Hematopoietic multipotent progenitor cell treated with erythropoietin and hydrocortisone succinate and interleukin-3 and kit ligand, for 15 days (in vitro differentiated cells): ENCODE results near the gene LRRC74A.
A peak's percentile ranks its signal among the peaks of the same experiment; 100 is the strongest.
"Not testable (repeated sequence)": the region's sequence is repeated elsewhere in the genome, so short reads cannot be mapped to it uniquely, and the experiment has no call there.

Experiments
- DNase-seq: peaks from one replicate; pipeline ENCODE4 v3.0.0-alpha.2; 2015; ENCODE audit warnings: low spot score

Gene LRRC74A

DNA sequence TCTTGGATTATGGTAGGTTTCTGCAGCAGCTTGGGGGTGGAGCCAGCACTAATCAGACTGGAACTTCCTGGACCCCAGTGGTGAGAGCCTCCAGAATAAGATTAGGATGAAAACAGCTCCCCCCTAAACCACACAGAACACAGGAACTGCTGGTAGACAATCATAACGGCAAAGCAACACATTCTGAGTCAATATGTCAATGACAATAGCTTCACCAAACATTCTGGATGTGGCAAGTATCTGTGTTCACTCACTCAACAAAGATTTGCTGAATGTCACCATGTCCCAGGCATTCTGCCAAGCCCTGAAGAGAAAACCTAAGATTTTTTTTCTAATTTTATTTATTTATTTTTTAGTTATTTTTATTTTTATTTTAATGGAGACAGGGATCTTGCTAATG is 65.2 kb downstream of the LRRC74A start:
- DNase-seq = no peak

DNA sequence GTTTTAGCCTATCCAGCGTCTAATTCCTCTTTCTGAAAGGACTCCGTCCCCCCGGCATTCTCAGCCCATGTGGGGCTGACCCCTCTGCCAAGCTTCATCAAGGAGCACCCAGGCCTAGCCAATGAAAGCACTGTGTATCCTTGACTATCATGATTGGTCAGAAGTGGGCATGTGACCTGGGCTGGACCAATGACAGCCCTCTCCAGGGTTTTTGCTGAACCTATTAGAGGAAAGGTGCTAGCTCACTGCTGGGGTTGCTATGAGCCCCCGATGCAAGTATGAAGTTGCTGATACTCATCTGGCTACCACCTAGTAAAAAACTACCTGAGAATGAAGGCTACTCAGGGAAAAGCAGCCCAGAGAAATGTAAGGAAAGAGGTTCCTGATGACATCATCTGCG is 68.1 kb downstream of the LRRC74A start:
- DNase-seq = no peak

DNA sequence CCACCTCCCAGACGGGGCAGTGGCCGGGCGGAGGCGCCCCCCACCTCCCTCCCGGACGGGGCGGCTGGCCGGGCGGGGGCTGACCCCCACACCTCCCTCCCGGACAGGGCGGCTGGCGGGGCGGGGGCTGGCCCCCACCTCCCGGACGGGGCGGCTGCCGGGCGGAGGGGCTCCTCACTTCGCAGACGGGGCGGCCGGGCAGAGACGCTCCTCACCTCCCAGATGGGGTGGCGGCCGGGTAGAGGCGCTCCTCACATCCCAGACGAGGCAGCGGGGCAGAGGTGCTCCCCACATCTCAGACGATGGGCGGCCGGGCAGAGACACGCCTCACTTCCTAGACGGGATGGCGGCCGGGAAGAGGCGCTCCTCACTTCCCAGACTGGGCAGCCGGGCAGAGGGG is 71.8 kb downstream of the LRRC74A start:
- DNase-seq = not testable (repeated sequence)

DNA sequence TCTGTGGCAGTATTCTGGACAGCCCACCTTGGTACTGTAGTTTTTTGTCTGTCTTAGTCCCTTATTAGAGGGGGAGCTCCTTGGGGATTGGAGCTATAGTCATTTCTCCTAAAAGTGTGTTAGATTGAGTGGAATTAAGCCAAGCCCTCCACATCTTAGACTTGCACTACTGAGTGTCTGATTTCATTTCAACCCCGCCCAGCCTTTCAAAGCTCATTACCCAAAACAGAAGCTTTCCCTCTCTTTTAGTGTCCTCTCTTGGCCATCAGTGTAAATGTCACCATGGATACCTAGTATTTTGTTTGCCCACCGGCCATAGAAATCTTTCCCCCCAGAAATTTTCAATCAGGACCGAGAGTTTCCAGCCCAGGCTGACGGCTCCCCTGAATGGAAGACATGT is 74.5 kb downstream of the LRRC74A start:
- DNase-seq = no peak

DNA sequence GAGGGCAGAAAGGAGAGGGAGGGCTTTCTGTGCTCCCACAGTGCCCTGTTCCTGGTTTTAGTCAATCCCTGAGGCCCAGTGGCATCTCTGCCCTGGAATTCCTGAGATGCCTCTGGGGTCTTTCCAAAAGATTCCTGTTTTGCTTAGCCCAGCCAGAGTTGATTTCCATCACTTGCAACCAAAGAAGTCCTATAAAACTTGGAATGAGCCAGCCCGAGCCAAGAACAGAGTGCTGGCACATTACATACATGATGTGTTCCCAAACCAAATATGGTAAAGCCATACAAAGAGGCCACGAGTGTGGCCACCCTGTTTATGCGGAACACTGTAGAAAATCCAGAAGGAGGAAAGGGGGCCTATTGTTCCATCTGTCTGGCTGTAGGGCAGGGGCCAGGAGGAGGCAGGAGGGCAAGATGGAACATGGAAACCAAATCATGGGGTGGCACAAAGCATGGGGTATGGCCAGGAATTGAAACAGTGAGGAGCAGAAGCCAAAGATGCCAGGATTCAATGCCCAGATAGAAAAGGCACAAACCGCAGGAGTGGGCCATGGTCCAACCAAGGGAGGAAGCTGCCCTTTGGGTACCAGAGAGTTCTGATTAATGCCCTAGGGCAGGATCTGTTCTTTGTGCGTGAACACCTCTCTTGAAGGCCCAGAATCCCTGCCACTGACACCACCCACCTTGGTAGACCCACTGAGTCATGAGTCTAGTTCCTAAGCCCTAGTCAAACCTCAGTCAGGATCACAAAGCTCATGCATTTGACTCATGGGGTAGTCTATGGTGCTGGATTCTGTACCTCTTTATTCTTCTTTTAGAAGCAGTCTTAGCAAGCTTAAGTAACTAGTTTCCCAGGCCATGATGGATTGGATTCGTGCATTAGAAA is 75.2 kb downstream of the LRRC74A start:
- no peak for DNase-seq

DNA sequence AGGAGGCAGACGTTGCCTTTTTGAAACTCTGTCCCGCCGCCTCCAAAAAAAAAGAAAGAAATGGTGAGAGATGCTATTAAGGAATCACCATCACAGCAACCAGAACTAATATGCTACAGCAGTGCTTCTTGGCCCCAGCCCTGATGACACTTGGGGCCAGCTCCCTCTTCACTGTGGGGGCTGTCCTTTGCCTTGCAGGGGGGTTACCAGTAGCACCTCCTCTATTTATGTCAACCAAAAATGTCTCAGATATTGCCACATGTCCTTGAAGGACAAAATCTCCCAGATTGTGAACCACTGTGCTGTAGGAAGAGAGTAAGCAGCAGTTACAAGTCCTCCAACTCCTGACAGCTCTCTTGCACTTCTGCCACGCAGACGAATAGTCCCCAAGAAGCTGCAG is 76.4 kb downstream of the LRRC74A start:
- DNase-seq = no peak

DNA sequence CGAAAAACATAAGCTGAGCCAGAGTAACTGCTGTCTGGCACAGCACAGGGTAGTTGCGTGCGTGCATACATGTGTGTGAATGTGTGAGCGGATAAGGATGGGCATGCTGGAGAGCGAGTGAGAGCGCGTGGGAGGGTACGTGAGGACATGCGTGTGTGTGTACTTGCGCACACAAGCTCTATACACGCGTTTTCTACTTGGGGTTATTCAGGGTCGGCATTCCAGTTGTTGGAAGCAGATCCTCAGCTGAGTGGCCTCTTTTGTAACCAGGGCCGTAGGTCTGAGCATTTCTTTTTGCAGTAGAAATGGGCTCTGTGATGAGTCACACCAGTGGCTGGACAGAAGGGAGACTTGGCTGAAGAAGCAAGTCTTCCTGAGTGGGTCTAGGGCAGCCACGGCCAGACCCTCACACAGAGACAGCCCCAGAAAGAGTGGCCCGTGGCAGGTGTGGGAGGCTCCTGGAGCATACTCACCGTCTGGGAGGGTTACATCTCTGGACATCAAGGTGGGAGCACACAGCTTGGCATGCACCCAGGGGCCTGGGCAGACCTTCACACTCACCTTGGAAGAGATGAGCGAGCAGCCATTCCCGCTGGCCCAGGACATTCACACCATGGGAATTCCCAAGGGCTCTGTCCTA is 78.0 kb downstream of the LRRC74A start:
- DNase-seq = no peak

DNA sequence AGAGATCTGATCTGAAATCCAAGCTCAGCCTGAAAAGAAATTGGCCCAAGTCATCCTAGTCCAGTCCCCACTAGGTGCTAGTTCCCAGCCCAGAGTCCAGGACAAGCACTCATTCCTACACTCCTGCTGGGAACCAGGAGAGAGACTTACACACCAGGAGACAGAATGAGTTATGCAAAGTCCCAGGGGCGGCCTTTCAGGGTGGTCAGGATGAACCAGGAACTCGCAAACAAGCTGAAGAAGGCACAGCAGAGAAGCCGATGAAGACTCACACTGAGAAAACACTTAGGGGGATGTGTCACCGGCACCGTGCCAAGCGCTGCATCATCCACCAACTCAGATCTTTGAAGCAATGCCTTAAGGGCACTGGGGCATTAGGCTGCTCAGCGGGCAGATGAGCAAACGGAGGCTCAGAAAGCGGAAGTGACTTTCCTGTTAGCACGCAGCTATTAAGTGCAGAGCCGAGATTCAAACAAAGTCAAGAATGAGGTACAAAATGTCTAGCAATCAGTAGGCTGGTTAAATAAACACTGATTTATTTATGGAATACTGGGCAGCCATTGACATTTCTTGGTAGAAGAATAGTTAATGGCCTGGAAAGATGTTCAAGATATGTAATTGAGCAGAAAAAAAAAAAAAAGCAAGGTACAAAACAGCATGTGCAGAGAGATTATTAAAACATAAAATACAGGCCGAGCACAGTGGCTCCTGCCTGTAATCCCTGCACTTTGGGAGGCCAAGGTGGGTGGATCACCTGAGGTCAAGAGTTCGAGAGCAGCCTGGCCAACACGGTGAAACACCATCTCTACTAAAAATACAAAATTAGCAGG is 78.7 kb downstream of the LRRC74A start:
- DNase-seq = no peak

DNA sequence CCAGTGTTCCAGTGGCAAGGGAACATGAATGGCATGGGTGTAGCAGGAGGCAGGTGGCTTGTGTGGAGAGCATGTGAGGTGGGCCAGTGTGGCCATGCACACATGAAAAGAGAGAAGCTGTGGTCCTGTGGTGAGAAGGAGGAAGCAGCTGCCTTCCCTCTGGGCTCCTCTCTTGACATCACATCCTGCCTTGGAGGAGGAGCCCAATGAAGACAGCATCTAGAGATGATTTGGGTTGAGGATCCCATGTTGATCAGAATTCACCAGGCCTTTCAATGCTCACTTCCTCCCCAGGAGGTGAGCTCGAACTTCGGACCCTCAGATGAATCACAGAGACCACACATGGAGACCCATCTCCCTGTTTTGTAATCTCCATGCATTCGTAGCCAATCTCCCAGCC is 82.6 kb downstream of the LRRC74A start:
- no peak for DNase-seq

DNA sequence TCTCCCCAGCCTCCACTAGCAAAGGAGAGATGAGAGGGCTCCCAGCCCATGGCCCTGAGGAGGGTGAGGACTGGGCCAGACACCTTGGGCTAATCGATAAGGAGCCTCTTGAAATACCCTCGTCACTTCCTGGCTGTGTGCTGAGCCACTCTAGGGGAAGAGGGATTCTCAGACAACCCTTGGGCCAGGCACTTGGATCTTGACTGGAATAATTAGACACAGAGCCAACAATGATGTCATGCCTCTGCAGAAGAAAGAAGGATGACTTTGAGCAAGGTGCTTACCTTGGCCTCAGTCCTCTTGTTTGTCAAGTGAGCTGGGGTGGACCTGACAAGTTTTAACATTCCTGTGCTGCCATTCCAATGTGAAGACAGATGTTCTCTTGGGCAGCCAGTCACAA is 83.1 kb downstream of the LRRC74A start:
- no peak for DNase-seq

DNA sequence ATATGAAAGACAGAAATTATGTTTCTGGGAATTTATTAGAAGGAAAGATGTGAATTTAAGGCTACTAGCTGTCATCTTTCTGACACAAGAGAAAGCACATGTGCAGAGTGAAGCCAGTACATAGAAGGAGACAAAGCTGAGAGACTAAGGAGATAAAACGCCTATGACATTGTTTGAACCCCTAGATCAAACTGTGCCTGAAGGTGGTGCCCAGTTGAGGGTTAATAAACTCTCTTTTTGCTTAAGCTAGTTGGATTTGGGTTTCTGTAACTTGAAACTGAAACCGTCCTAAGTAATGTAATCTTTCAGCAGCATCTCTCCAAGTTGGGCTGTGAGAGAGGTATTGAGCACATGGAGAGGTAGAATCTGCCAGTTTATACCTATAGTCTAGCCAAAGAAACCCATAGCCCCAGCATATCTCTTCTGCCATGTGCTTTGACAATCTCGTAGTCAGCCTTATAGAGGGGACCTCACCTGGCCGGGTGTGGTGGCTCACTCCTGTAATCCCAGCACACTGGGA is 84.2 kb downstream of the LRRC74A start:
- no peak for DNase-seq

DNA sequence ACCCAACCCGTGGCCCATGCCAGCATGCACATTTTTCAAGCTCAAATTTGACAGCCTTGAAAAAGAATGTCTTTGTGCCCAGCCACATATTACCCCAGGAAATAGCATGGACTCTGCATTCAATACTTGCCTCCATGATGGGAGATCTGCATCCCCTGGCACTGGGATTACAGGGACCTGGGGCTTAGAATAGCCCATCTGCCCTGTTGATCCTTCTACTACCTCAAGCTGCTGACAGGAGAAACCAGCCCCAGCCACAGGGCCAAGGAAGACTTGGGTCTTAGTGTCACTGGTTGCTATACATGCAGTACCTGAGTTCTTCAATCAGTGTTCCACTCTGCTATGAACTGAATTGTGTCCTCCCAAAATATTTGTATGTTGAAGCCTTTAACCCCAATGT is 85.3 kb downstream of the LRRC74A start:
- no peak for DNase-seq

DNA sequence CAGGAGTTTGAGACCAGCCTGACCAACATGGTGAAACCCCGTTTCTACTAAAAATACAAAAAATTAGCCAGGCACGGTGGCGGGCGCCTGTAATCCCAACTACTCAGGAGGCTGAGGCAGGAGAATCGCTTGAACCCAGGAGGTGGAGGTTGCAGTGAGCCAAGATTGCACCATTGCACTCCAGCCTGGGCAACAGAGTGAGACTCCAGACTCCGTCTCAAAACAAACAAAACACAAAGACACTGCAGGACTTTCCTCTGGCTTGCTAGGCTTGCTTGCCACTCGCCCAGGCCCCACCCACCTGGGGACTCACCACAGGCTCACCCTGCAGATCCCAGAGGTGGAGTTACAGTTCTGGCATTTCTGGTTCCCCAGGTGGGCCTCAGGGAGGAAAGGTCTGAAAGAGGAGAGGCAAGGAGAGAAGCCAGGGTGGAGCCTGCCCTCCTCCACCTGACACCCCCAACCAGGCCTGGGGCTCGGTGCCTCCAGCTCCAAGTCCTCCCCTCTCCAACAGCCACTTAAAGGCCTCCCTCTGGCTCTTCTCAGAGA is 88.4 kb downstream of the LRRC74A start:
- not testable (repeated sequence) for DNase-seq

DNA sequence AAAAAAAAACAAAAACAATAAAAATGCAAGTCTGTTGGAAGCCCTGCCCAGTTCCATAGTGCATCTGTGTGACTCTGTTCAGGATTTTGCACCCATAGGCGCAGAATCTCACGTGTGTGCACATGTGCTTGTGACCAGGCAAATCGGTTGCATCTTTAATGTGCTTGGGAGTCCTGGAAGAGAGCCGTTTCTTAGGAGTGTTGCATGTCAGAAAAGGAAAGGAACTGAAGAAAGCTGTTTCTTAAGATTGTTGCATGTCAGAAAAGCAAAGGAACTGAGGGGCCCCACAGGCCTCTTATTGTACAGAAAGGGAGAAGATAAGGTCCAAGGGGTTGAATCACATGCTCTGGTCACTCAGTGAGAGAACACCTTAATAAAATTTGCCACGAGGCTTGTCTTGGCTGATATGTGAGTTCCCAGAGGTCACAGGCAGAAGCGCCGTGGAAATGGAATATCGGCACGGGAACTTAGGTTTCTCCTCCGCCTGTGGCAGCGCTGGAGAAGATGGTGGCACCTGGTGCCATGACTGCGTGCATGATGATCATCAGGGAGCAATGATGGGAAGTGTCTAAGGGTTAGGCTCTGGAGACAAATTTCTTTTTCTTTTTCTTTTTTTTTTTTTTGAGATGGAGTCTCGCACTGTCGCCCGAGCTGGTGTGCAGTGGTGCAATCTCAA is 90.0 kb downstream of the LRRC74A start:
- no peak for DNase-seq

DNA sequence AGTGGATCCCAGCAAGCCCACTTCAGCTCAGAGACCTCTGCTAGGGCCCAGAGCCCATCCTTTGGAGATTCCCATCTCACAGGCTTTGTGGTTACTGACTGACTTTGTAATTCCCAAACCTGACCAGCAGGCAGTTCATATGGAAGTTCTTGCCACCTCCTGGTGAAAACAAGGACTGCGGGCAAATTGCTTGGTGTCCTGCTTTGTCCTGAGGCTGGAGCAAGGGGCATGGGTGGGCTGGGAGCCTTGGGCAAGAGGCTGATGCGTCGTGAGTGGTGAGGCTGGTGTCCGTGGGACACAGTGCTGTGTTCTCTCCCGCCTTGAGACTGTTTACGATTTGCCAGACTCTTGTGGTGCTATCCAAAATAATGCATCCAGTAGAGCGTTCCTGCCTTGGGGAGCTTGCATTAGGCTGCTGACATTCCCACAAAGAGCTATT is 91.0 kb downstream of the LRRC74A start:
- DNase-seq = peak; percentile 21

DNA sequence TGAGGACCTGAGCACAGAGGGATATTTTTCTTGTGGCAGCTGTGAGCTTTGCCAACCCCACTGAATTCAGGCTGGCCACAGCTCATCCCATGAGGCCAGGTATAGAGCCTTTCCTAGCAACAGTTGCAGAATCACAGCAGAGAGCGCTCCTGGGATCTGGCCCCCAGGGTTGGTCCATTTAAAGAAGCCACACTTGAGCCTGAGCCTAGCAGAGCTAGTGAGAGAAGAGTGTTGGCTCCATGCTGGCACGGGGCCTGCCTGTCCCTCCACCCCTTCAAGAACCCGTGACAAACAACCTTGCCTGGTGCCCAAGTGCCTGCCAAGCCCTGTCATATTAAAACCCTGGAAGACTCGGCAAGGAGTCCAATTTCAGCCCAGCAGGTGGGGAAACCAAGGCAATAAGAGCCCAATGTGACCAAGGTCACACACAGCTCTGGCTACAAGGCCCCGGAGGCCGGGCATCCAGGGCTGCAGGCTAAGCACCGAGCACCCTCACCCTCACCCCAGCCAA is 91.6 kb downstream of the LRRC74A start:
- no peak for DNase-seq

DNA sequence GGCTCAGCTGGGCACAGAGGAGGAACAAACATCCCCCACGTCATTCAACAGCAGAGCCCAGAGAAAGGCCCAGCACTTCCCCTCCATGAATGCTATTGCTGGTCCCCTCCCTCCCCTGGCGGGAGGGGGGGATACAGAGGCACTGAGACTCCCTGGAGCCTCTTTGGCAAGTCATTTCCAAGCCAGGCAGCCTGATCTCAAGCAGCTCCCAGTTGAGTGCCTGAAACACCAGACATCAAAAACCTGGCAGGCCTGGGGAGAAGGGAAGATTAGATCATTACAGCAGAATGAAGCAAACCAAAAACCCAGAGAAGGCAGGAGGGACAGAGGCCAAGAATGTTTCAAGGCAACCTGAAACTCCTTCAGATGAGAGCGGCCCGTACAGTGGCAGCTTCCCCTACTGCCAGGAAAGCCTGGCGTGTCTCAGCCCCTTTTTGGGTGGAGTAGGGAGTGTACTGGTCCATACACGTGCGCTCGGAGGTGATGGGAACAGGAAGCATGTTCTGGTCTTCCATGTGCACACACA is 92.1 kb downstream of the LRRC74A start:
- no peak for DNase-seq

DNA sequence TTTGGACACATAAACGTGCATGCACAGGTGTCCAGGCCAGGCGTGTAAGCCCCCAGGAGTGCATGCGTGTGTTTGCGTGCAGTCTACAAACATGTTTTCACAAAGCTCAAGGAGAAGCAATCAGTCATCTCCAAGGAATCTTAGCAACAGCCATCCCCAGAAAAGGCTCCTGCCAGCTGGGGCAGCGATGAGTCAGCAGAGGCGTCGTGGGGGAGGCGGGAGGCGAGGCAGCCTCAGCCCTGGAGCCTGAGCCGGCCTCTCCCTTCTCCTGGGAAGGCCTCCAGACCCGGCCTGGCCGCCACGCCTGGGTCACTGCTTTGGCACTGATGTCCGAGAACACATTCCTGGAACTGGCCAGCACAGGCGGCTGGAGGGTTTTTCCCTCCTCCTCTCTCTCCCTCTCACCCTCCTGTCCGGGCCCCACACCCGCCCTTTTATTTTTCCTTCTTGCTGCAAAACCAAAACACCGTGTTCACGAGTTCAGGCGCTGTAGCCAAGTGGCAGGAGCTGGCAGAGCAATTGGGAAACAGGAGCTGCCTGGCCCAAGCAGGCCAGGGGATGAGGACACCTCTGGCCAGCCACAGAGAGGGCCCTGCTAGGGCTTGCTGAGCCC is 92.7 kb downstream of the LRRC74A start:
- peak; percentile 49 for DNase-seq
